Spleen (tissue), 7 donors: Measurements from ENCODE around the gene PRDX5.

Source experiments
- CTCF ChIP-seq, 11 experiments: fragments of 200-600 bp in 7 of 11; fragments of 450-650 bp in 4 of 11; sonication (generic) in 4 of 11; IDR thresholded peaks in 8 of 11; conservative IDR thresholded peaks in 3 of 11; 1 replicate in 7 of 11; 2 replicates in 4 of 11; pipeline versions ENCODE4 v1.4.0 to v1.8.0; 2016 to 2021; ENCODE audit warnings: antibody characterized with exemption in 11 of 11, inconsistent platforms in 4 of 11, mild to moderate bottlenecking in 1 of 11
- POLR2AphosphoS5 ChIP-seq, 3 donors: sonication (generic); formaldehyde crosslinking; IDR thresholded peaks; one replicate each; pipeline ENCODE4 v1.5.1; 2017; ENCODE audit warnings: antibody characterized with exemption in 3 of 3
- donor health status: DM: no; HTN: no; CAD: no; lungs with moderate emphysema.
- donor health status: DM: no; HTN: no; CAD: no.
- donor health status: DM: no; HTN: no; CAD: no.

- TF ChIP-seq CTCF (IDR thresholded peaks at IDR 0.05 in 8 of 11, conservative IDR thresholded peaks at IDR 0.05 in 3 of 11) (peak in 4 of 11 experiments; percentile 15 to 42 (median 24)), POLR2AphosphoS5 (IDR thresholded peaks at IDR 0.05) (peak in 1 of 3 donors; percentile 23)
Observed at GRCh38 chr11:64356498-64357411, 38.8 kb downstream of the PRDX5 start.
